ENCODE measurements around the gene AMH. TPM values are rescaled to one million over a fixed set of nuclear protein-coding genes. Genes with fewer than 3 reads are reported as not detected.
A peak's percentile ranks its signal among the peaks of the same experiment; 100 is the strongest.

The AMH gene
- total RNA-seq, 6 experiments from 2014 or later, result 0.24 to 1.2 (median 0.59) TPM

- DNase-seq, result no peak
- Histone ChIP-seq H3K9me3 (no peaks in the 10 kb centered on the region), H3K27ac (peak overlapping the region in 2 of 3 donors; percentile 15 to 26), H3K4me3 (peak overlapping the region in 2 of 3 donors; percentile 11 to 15), H3K36me3 (peaks cover 6 to 20% (median 9%) of the 10 kb centered on the region in 4 donors), H3K27me3 (no peaks in the 10 kb centered on the region), H3K4me1 (peaks cover 0 to 51% (median 16%) of the 10 kb centered on the region in 4 donors)
- 53% methylated on average over 20 of the region's 34 CpGs for WGBS (ENCODE audit: insufficient coverage, low coverage, low lambda C conversion rate, missing lambda C conversion rate)
- TF ChIP-seq CTCF (IDR thresholded peaks at IDR 0.05) (no peak), POLR2A (IDR thresholded peaks at IDR 0.05) (no peak)
- no peak for ATAC-seq
- intact Hi-C loops (cut with DNase I), result loop anchor here (5.0 to 10.0 kb wide), 2 partner anchors 32 to 75 kb away; no protein-coding TSS in a partner anchor
Observed at GRCh38 chr19:2239771-2240770, 9.1 kb upstream of the AMH start.

- H3K9me3 ChIP-seq, result no peaks in the 10 kb centered on the region
- ATAC-seq (no peak), DNase-seq (no peak)
- TF ChIP-seq CTCF (IDR thresholded peaks at IDR 0.05) (no peak), POLR2A (IDR thresholded peaks at IDR 0.05) (no peak)
- 84% methylated on average over 6 of the region's 41 CpGs for WGBS (ENCODE audit: insufficient coverage, low coverage, low lambda C conversion rate, missing lambda C conversion rate)
- peaks cover 0 to 50% (median 16%) of the 10 kb centered on the region in 4 donors for H3K4me1 ChIP-seq
- H3K4me3 ChIP-seq, result no peak overlapping the region
- H3K27ac ChIP-seq, result no peak overlapping the region
- intact Hi-C loops (cut with DNase I), result no loop called here
- peaks cover 12 to 30% (median 18%) of the 10 kb centered on the region in 4 donors for H3K36me3 ChIP-seq
- H3K27me3 ChIP-seq, result no peaks in the 10 kb centered on the region
Observed at GRCh38 chr19:2240881-2241760, 8.0 kb upstream of the AMH start.

- peaks cover 0 to 49% (median 16%) of the 10 kb centered on the region in 4 donors for H3K4me1 ChIP-seq
- H3K27me3 ChIP-seq, result no peaks in the 10 kb centered on the region
- no peak for DNase-seq
- peak; percentile 16 for TF ChIP-seq POLR2A (IDR thresholded peaks at IDR 0.05)
- no peak for TF ChIP-seq CTCF (IDR thresholded peaks at IDR 0.05)
- peak; percentile 67 to 85 (median 76) for ATAC-seq
- H3K9me3 ChIP-seq, result no peaks in the 10 kb centered on the region
- intact Hi-C loops (cut with DNase I), result no loop called here
- no peak overlapping the region for H3K4me3 ChIP-seq
- 33% methylated on average over 7 of the region's 12 CpGs for WGBS (ENCODE audit: insufficient coverage, low coverage, low lambda C conversion rate, missing lambda C conversion rate)
- peaks cover 12 to 39% (median 25%) of the 10 kb centered on the region in 4 donors for H3K36me3 ChIP-seq
- no peak overlapping the region for H3K27ac ChIP-seq
Observed at GRCh38 chr19:2242092-2242537, 7.0 kb upstream of the AMH start.

GRCh38 chr19:2242816-2243215, 6.3 kb upstream of the AMH start:
- Histone ChIP-seq H3K27me3 (no peaks in the 10 kb centered on the region), H3K9me3 (no peaks in the 10 kb centered on the region), H3K36me3 (peaks cover 12 to 39% (median 27%) of the 10 kb centered on the region in 4 donors), H3K4me1 (peaks cover 0 to 42% (median 14%) of the 10 kb centered on the region in 4 donors), H3K27ac (no peak overlapping the region), H3K4me3 (no peak overlapping the region)
- DNase-seq, result no peak
- no CpG with 5 or more reads among the region's 8 CpGs for WGBS (ENCODE audit: insufficient coverage, low coverage, low lambda C conversion rate, missing lambda C conversion rate)
- no peak for ATAC-seq
- intact Hi-C loops (cut with DNase I), result no loop called here
- TF ChIP-seq CTCF (IDR thresholded peaks at IDR 0.05) (no peak), POLR2A (IDR thresholded peaks at IDR 0.05) (no peak)

Data from right lobe of liver (tissue), 6 donors.